ENCODE measurements around the gene ANKS1A.

Gene ANKS1A

GRCh38 chr6:35023091-35024000 is 134.3 kb downstream of the ANKS1A start:
- Histone ChIP-seq H3K27ac (ENCODE audit: low read depth, low read length) (peak overlapping the region; percentile 66; the same call in 1 of the 2 replicates), H3K9ac (ENCODE audit: low read depth, low read length) (no peak overlapping the region), H3K4me3 (ENCODE audit: low read length) (no peak overlapping the region), H3K4me1 (ENCODE audit: insufficient read depth, low read length) (peaks cover 68% of the 10 kb centered on the region), H3K36me3 (ENCODE audit: insufficient read depth, low read length) (peaks cover 8% of the 10 kb centered on the region), H3K27me3 (ENCODE audit: insufficient read depth, low read length) (no peaks in the 10 kb centered on the region), H3K9me3 (ENCODE audit: insufficient read depth, low read depth, low read length) (no peaks in the 10 kb centered on the region)
- 78% methylated on average over 4 of the region's 5 CpGs for WGBS

GRCh38 chr6:35024551-35025054 is 135.5 kb downstream of the ANKS1A start:
- Histone ChIP-seq H3K36me3 (ENCODE audit: insufficient read depth, low read length) (no peaks in the 10 kb centered on the region), H3K9me3 (ENCODE audit: insufficient read depth, low read depth, low read length) (no peaks in the 10 kb centered on the region), H3K4me1 (ENCODE audit: insufficient read depth, low read length) (peaks cover 68% of the 10 kb centered on the region), H3K27me3 (ENCODE audit: insufficient read depth, low read length) (no peaks in the 10 kb centered on the region), H3K9ac (ENCODE audit: low read depth, low read length) (no peak overlapping the region), H3K27ac (ENCODE audit: low read depth, low read length) (peak overlapping the region; percentile 72; the same call in 1 of the 2 replicates), H3K4me3 (ENCODE audit: low read length) (no peak overlapping the region)
- 22% methylated on average over 4 of the region's 4 CpGs for WGBS

GRCh38 chr6:35025232-35026188 is 136.5 kb downstream of the ANKS1A start:
- Histone ChIP-seq H3K27me3 (ENCODE audit: insufficient read depth, low read length) (no peaks in the 10 kb centered on the region), H3K4me3 (ENCODE audit: low read length) (no peak overlapping the region), H3K9ac (ENCODE audit: low read depth, low read length) (no peak overlapping the region), H3K9me3 (ENCODE audit: insufficient read depth, low read depth, low read length) (no peaks in the 10 kb centered on the region), H3K4me1 (ENCODE audit: insufficient read depth, low read length) (peaks cover 66% of the 10 kb centered on the region), H3K27ac (ENCODE audit: low read depth, low read length) (peak overlapping the region; percentile 76; the same call in 1 of the 2 replicates), H3K36me3 (ENCODE audit: insufficient read depth, low read length) (no peaks in the 10 kb centered on the region)
- 49% methylated on average over 11 of the region's 11 CpGs for WGBS

- 64% methylated on average over 5 of the region's 5 CpGs for WGBS
- no peaks in the 10 kb centered on the region for H3K27me3 ChIP-seq (ENCODE audit: insufficient read depth, low read length)
- no peak overlapping the region for H3K9ac ChIP-seq (ENCODE audit: low read depth, low read length)
- peaks cover 57% of the 10 kb centered on the region for H3K4me1 ChIP-seq (ENCODE audit: insufficient read depth, low read length)
- H3K36me3 ChIP-seq (ENCODE audit: insufficient read depth, low read length), result no peaks in the 10 kb centered on the region
- peak overlapping the region; percentile 15; the same call in 1 of the 2 replicates for H3K27ac ChIP-seq (ENCODE audit: low read depth, low read length)
- H3K9me3 ChIP-seq (ENCODE audit: insufficient read depth, low read depth, low read length), result no peaks in the 10 kb centered on the region
- H3K4me3 ChIP-seq (ENCODE audit: low read length), result no peak overlapping the region
Measured at GRCh38 chr6:35026434-35027222, 137.6 kb downstream of the ANKS1A start.

- Histone ChIP-seq H3K4me3 (ENCODE audit: low read length) (no peak overlapping the region), H3K27me3 (ENCODE audit: insufficient read depth, low read length) (no peaks in the 10 kb centered on the region), H3K36me3 (ENCODE audit: insufficient read depth, low read length) (no peaks in the 10 kb centered on the region), H3K9me3 (ENCODE audit: insufficient read depth, low read depth, low read length) (no peaks in the 10 kb centered on the region), H3K4me1 (ENCODE audit: insufficient read depth, low read length) (peaks cover 46% of the 10 kb centered on the region), H3K27ac (ENCODE audit: low read depth, low read length) (no peak overlapping the region), H3K9ac (ENCODE audit: low read depth, low read length) (no peak overlapping the region)
- WGBS, result 90% methylated on average over 2 of the region's 2 CpGs
Measured at GRCh38 chr6:35027807-35028206, 138.8 kb downstream of the ANKS1A start.

- Histone ChIP-seq H3K36me3 (ENCODE audit: insufficient read depth, low read length) (no peaks in the 10 kb centered on the region), H3K27me3 (ENCODE audit: insufficient read depth, low read length) (no peaks in the 10 kb centered on the region), H3K9ac (ENCODE audit: low read depth, low read length) (no peak overlapping the region), H3K4me3 (ENCODE audit: low read length) (no peak overlapping the region), H3K9me3 (ENCODE audit: insufficient read depth, low read depth, low read length) (no peaks in the 10 kb centered on the region), H3K4me1 (ENCODE audit: insufficient read depth, low read length) (peaks cover 33% of the 10 kb centered on the region), H3K27ac (ENCODE audit: low read depth, low read length) (no peak overlapping the region)
- WGBS, result 92% methylated on average over 7 of the region's 9 CpGs
Measured at GRCh38 chr6:35028781-35029769, 140.0 kb downstream of the ANKS1A start.

- WGBS, result 100% methylated on average over 1 of the region's 2 CpGs
- H3K9ac ChIP-seq (ENCODE audit: low read depth, low read length), result no peak overlapping the region
- H3K36me3 ChIP-seq (ENCODE audit: insufficient read depth, low read length), result no peaks in the 10 kb centered on the region
- no peak overlapping the region for H3K27ac ChIP-seq (ENCODE audit: low read depth, low read length)
- H3K4me1 ChIP-seq (ENCODE audit: insufficient read depth, low read length), result peaks cover 31% of the 10 kb centered on the region
- no peak overlapping the region for H3K4me3 ChIP-seq (ENCODE audit: low read length)
- H3K9me3 ChIP-seq (ENCODE audit: insufficient read depth, low read depth, low read length), result no peaks in the 10 kb centered on the region
- H3K27me3 ChIP-seq (ENCODE audit: insufficient read depth, low read length), result no peaks in the 10 kb centered on the region
Measured at GRCh38 chr6:35030099-35030498, 141.0 kb downstream of the ANKS1A start.

- Histone ChIP-seq H3K27me3 (ENCODE audit: insufficient read depth, low read length) (no peaks in the 10 kb centered on the region), H3K9me3 (ENCODE audit: insufficient read depth, low read depth, low read length) (no peaks in the 10 kb centered on the region), H3K4me1 (ENCODE audit: insufficient read depth, low read length) (peaks cover 31% of the 10 kb centered on the region), H3K4me3 (ENCODE audit: low read length) (no peak overlapping the region), H3K27ac (ENCODE audit: low read depth, low read length) (no peak overlapping the region), H3K9ac (ENCODE audit: low read depth, low read length) (no peak overlapping the region), H3K36me3 (ENCODE audit: insufficient read depth, low read length) (no peaks in the 10 kb centered on the region)
- WGBS, result 87% methylated on average over 5 of the region's 5 CpGs
Measured at GRCh38 chr6:35031611-35032529, 142.8 kb downstream of the ANKS1A start.

- Histone ChIP-seq H3K9me3 (ENCODE audit: insufficient read depth, low read depth, low read length) (no peaks in the 10 kb centered on the region), H3K4me3 (ENCODE audit: low read length) (no peak overlapping the region), H3K27ac (ENCODE audit: low read depth, low read length) (no peak overlapping the region), H3K4me1 (ENCODE audit: insufficient read depth, low read length) (peaks cover 44% of the 10 kb centered on the region), H3K36me3 (ENCODE audit: insufficient read depth, low read length) (no peaks in the 10 kb centered on the region), H3K27me3 (ENCODE audit: insufficient read depth, low read length) (no peaks in the 10 kb centered on the region), H3K9ac (ENCODE audit: low read depth, low read length) (no peak overlapping the region)
- WGBS, result 97% methylated on average over 6 of the region's 6 CpGs
Measured at GRCh38 chr6:35033683-35034082, 144.6 kb downstream of the ANKS1A start.
